Measurements from ENCODE around the gene TMEM131.

TMEM131 gene

DNA sequence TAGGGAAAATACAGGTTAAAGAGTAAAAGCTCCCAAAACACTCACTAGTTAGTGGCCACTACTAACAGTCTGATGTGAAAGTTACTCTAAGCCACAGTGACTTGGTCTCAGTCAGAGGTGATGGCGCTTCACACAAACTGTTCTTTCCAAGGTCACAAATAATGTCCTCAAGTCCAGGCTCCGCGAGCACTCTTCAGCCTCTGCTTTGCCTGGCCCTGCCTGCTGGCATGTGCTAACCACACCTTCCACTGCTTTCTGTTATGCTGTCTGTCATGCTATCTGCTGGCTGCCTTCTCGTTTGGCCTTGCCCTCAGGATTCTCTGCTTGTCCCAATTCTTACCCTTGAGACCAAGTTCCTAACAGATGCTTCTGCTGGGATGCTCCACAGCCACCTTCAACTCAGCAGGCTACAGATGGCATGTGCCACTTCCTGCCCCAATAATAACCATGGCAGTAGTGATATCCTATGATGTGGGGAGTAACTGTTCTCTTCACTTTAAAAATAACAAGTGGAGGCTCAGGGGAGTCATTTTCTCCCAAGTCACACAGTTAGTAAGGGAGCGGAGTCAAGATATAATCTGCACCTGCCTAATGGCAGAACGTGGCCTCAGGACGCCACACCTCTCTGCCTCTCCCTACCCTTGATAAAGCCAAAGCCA, 206.6 kb downstream of the TMEM131 start:
- DNase-seq = no peak

DNA sequence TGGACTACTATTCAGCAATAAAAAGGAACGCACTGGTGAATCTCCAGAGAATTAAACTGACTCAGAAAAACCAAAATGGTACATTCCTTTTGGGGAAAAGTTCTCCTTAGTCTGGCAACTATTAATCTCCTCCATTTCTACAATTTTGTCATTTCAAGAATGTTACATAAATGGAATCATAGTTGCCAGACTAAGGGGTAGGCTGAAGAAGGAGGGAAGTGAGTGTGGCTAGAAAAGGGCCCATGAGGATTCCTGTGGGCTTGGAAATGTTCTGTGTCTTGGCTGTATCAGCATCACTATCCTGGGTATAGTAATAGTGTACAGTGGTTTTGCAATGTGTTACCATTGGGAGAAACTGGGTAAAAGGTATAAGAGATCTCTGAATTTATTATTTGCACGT, 209.9 kb downstream of the TMEM131 start:
- no peak for DNase-seq

DNA sequence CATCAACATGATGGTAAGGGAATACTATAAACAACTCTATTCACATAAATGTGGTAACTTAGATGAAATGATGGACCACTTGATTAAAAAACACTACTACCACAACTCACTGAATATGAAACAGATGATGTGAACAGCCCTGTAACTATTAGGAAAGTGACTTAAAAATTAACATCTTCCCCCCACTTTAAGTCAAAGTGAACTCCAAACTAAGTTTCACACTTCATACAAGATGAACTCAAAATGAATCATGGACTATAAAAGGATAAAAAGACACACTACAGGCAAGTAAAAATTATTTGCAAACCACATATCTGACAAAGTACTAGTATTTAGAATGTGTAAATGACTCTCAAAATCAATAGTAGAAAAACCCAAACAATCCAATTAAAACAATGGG, 210.8 kb downstream of the TMEM131 start:
- DNase-seq = no peak

DNA sequence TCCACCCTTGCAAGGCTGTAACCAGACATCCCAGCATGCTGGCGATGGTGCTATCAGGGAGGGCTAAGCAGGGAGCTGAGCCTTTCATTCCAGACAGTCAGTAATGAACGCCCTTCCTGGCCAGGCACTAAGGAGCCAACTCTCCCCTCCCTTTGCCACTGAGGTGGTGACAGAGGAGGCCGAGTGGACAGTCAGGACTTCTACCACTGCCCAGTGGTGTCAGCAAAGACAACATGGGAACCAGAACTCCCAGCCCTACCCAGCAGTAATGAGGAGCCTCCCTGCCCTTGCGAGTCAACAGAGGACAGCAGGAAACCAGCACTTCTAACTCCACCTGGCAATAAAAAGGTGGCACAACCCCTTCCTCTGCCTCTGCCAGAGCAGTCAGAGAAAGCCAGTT, 213.8 kb downstream of the TMEM131 start:
- peak; percentile 64 to 75 for DNase-seq

DNA sequence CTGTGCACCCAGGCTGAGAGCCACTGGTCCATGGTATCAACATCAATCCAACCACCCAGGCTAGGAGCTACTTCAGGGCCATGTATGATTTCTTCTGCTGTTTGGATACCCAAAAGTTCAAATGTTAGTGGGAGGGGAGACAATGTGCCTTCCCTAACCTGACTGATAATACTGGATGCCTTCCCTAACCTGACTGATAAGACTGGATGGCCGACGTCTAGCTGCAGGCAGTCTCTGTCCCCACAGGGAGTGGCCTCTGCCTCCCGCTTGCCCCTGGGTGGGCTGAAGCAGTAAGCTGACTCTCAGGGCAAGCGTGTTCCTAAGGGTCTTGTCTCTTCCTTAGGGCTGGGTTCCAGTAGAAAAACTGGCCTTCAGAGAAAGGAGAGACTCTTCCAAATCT, 216.6 kb downstream of the TMEM131 start:
- no peak for DNase-seq

DNA sequence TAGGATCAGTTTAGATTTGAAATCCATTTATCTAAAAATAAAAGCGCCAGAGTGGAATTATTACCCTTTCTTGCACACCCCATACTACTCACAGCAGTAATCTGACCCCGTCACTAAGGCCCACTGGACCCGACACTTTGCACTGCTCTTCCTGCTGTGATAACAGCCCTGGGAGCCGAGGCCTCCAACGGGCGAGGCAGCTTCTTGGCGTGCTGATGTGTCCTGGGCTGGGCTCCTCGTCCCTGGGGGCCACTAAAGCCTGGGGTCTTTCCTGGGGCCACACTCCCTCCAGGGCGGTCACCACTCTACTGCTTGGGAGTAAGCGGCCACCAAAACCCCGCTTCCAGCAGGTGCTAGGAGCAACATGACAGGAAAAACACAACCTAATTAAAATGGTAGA, 220.7 kb downstream of the TMEM131 start:
- no peak for DNase-seq

DNA sequence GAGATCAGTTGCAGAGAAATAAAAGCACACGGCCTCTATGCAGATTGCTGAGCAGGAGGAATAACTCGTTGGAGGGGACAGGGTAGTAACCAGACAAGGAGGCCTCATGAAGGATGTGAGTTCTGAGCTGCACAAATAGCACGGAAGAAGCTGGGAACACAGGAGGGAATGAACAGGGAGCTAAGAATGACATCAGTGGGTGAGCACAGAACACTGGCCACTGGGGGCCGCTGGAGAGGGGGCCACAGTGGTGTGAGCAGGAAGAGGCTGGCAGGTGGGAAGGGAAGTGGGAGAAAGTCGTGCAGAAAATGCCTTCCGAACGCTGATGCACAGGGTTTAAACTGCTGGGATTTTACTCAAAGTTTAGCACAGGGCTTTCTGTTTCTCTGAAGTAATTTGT, 221.3 kb downstream of the TMEM131 start:
- no peak for DNase-seq

DNA sequence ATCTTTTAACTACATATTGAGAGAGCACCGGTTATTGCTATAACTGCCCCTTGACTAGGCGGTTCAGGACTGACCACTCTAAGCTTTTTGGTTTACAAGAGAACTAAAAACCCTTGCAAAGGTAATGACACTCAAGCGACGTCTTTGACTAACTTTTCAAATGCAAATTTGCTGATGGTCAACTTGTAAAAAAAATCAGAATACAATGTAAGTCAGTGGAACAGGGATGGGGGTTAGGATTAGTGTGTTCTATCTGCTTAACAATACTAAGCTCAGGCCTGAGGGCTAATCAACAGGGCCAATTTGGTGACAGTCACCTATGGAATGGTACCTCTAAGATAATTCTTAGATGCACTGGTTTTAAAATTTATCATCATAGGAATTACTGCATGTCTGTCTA, 225.3 kb downstream of the TMEM131 start:
- DNase-seq = no peak

DNA sequence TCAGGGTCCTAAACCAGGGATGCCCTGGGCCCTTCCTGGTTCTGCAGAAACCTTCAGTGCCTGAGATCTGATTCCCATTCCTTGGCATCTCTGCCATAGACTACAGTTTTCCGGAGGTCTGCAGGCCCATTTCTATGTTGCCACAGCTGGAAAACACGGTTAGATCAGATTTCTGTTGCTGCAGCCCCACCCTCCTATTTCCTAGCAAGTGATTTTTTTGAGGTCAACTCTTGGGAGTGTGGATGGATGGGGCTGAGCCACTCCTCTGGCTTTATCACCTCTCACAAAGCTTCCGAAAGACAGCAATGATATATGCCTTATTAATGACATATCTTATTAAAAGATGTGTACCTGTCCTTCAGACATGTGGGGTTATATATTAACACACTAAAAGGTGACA, 226.0 kb downstream of the TMEM131 start:
- DNase-seq = no peak

DNA sequence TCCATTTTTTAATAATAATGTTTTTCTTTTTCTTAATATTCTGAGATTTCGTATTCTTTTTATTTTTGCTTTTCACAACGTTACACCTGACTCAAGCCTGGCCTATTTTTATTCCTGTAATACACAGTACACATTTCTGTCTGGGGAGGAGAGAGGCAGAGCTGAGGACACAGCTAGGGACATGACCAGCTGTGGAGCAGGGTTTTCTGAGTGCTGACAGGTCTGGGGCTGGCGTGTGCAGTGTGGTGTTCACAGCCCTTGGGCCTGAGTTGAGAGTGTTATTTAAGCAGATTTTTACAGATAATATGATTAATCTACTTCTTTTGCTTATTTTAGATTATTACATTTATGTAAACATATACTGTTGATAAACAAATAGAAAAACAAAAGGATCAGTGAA, 226.4 kb downstream of the TMEM131 start:
- no peak for DNase-seq

DNA sequence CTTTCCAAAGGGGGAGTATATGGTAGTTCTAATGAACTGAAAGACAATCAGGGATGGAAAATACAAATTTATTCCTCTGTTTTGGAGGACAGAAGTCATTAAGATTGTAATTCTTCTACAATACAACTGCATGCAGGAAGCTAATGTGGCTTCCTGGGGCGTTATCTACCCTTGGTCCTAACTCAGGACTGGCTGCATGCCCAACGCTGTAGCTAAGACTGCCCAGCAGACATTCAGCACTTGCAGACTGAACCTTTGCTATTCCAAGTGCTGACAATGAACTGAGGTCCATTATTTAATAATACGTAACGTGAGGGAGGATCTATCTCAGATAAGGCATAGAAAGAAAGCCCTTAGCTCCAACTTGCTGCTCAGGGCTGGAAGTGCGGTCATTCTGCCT, 229.2 kb downstream of the TMEM131 start:
- no peak for DNase-seq

DNA sequence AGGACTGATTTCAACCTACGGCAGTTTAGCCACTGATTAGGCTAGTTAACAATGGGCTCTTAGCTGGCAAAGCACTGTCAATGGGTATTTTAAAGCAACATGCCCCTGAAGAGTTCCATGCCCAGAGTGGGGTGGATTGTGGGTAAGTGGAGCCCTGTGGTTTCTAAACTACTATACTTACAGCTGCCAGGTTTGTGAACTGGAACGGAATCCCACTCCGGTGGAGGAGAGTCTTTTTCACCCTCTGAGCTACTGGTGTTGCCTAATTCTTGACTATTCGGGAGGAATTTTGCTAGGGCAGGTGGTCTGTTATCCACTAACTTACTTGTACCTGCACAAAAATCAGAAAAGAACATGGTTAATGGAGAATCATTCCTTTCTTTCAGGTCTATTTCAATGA, 229.8 kb downstream of the TMEM131 start:
- no peak for DNase-seq

DNA sequence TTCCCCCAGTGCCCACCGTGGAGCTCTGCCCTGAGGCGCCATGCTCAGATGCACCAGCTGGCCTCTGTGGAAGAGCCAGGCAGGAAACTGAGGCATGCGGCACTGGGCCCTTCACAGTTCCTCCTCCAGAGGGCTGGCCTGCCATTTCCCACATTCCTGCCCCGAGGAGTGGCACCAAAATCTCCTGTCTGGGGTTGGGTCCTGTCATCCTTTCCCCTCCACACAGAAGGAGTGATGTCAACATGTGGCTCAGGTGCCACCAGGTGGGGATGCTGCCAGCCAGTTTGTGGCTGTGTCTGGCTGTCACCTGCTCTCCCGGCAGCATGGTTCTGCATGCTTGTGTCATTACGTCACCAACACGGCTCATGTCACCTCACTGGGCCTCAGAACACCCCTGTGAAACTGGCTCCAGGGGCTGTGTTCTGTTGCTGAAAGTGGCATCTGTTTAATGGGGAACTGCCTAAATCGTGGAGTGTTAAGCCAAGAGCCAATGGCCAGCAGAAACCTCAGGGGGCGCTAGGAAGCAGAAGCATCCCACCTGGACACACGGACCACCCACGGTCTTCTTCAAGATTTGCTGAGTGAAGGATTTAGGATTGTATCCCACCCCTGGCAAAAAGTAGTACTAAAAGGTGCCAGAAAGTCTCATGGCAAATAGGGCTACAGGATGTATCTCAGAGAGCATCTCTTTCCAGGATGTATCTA, 231.0 kb downstream of the TMEM131 start:
- DNase-seq = no peak

DNA sequence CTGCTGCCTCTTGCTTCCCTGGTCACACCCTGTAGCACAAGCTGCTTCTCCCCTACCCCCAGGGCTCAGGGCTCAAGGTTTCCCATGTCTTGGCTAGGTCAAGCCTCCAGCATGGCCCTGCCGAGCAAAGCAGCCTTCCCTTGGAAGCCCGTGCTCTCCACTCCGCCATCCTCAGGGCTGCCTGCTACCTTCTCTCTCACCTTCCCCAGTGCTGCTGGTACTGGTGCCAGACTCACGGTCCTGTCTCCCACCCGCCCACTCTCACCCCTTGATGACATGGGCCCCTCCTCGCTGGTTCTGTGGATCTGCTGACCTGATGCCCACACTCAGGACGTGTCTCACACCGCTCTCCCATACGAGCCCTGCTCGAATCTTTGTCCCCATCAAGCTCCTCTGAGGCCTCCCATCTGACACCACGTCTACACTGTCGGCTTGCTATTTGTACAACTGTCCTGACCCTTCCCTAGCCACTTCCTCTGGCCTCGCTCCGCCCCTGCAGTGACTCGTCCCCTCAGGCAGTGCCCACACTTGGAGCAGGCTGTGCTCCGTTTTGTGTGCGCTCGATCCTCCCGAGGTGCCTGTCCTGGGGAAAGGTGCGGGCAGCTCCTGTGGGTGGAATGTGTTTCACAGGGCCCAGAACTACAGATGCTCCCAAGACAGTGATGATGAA, 232.4 kb downstream of the TMEM131 start:
- DNase-seq = no peak

DNA sequence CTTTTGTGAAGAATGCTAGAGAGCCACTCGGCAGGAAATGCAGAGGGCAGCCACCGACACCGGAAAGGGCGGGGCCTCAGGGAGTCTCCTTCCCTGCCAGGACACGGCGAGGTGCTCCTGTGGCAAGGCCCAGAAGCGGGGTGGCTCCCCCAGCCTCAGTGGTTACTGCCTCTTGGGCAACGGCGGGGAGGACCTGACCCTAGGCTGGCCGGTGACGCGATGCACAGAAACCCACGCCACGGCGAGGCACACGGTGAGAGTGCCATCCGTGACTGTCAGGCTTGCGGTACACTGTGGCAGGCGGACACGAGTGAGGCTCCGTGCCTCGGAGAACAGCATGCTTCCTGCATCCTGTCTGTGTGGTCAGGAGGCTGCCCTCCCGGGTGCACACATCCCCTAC, 234.6 kb downstream of the TMEM131 start:
- DNase-seq = no peak

DNA sequence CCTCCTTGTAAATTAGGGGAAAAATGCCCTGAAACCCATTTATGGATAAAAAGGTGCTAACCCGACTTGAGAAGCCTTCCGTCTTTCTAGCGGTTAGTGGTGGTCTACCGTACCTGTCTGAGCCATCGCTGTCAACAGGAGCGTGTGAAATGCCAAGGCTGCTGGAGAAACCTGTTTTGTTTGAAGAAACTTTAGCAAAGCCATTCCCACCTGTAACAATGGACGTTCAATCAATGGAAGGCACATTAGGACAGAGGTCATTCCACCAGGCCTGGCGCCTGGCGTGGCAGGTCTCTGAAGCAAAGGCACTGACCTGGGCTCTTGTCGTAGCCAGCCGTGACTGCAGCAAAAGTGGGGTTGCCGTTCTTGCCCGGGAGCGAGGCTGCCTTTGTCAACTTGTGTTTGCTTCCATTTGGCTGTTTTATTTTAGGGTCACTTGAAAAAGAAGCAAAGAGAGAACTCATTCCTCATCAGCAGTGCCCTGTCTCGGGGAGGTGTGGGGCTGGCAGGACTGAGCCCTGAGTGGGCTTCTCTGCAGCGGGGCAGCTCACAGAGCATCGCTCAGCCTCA, 235.2 kb downstream of the TMEM131 start:
- no peak for DNase-seq

DNA sequence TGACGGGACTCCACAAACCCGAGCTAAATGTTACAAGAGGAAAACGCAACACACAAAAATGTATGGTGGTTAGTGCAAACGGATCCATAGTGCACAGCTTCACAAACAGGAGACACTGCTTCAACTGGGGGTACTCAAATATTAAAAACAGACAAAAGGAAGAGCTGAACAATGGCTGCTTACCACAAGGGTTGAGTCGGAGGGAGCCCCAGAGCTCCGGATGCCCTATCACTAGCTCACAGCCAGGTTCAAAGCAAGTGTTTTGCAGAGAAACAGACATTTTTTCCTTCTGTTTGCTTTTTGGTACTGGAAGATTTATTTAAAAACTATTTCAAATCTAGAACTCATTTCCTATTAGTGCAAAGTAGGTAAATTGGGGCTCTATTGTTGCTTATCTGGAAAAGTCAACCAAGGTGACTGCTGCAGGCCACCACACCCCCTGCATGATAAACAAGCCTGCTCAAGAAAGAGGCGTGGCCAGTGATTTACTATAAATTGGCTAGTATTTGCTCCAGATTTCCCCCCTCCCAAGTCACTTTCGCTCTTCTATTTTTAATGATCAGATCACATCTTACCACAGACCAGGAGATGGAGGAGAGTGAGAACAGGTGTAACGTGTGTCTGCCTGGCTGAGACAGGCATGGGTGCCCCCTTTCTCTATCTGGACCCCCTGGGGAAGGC, 235.9 kb downstream of the TMEM131 start:
- no peak for DNase-seq

DNA sequence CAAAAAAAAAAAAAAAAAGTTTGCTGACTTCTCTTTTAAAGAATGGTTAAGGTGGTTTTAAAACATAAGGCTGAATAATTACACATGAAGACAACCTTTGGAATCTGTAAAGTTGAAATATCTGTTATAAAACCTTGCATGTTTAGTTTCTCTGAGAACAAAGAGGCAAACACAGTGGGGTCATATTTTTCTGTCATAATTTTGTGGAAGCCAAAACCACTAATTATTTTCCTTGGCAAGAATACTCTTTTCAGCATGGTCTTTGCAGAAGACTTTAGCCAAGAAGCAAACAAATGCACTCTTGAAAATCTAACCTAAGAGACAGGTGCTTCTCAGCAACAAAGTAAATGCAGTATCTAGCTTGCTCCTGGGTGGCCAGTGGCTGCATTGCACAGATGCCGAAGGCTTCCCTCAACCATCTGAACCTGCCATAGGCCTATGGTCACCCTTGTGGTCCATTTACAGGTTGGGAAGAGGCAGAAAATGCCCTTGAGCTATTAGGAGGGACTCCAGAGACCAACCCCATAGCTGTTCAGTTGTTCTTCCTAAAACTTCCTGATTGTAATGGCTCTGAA, 237.5 kb downstream of the TMEM131 start:
- no peak for DNase-seq

DNA sequence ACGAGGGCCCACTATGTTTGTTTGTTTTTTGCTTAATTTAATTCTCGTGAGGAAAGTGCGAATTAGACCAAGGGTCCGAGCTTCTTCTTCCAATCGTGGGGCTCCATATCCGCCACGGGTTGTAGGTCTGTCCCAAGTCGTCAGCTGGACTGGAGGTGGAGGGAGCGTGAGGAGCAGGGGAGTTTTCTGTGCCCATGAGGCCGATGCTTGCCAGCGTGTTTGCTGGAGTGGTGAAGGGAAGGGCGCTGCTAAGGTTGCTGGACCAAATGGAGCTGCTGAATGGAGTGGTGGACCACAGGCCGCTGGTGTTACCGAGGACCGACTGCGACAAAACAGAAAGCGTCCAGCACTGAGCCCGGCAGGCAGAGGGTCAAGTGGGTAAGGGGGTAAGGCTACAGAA, 238.7 kb downstream of the TMEM131 start:
- no peak for DNase-seq

DNA sequence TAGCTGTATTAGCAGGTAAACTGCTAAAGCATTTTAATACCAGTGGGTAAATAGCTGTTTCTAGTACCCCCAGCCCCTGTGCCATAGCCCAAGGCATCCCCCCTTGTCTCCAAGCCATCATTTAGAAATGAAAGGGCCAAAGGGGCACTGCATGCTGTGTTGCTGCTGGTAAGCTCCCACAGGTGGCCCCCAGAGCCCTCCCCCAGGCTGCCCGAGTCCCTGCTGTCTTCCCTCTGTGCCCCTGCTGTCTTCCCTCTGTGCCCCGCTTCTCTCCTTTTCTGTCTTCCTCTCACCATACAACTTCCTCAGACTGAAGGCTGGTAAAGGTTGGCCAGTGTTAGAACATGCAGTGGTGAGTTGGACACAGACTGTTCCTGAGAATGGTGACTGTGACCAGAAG, 240.3 kb downstream of the TMEM131 start:
- DNase-seq = no peak

DNA sequence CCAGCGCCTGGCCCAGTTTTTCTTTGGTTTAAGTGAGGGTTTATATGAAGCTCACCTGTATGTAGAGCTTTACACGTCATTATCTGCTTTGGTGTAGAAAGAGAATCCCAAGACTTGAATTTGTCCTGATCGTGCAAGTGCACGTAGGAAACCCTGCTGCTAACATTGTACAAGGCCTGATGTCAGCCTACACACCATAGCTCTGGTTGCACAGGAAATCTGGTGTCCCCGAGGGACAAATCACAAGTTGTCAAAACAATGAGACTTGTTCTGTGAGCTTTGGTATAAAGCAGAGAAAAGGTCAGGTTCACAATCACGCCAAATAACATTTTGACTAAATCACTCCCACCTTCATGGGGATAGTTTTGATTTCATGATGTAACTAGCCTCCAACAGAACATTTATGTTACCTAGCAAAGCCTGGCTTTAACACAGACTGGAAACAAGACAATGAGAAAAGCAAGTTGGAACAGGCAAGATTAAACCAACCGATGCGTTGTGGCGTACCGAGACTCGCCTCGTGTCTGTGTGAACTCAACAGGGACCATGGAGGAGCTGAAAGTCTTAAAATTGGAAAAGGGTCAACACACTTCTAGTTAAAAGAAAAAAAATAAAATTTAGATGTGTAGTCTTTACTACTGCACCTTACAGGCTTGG, 240.9 kb downstream of the TMEM131 start:
- no peak for DNase-seq

Data from NCI-H2081 (cell line).